Islet of Langerhans (tissue), 1 donor: ENCODE data around the gene GRIK2.

Experiments used
- FAIRE-seq: peaks from one replicate; lab custom pipeline; 2011; peaks lifted over from hg19 to GRCh38; lab: Jason Lieb, UNC

The GRIK2 gene

GRCh38 chr6:101400326-101401135, 7.0 kb downstream of the GRIK2 start:
- no peak for FAIRE-seq

DNA sequence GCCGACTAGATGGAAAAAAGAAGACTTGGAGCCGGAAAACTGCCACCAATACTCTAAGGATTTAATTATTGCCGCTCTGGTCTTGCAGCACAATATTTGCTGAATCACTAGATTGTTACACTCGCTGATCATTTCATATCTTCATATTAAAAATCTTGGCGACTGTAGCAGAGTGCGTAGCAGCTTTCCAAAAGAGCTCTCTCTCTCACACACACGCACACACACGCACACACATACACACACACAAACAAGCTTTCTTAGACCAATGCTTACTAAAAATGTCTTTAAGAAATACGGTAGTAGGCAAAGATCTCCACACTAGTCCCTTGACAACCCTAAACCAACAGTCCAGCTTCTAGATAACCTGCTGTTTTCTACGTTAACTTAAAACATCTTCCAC, 7.7 kb downstream of the GRIK2 start:
- no peak for FAIRE-seq

GRCh38 chr6:101401792-101402621, 8.5 kb downstream of the GRIK2 start:
- FAIRE-seq: no peak

GRCh38 chr6:101402622-101403031, 9.1 kb downstream of the GRIK2 start:
- no peak for FAIRE-seq

DNA sequence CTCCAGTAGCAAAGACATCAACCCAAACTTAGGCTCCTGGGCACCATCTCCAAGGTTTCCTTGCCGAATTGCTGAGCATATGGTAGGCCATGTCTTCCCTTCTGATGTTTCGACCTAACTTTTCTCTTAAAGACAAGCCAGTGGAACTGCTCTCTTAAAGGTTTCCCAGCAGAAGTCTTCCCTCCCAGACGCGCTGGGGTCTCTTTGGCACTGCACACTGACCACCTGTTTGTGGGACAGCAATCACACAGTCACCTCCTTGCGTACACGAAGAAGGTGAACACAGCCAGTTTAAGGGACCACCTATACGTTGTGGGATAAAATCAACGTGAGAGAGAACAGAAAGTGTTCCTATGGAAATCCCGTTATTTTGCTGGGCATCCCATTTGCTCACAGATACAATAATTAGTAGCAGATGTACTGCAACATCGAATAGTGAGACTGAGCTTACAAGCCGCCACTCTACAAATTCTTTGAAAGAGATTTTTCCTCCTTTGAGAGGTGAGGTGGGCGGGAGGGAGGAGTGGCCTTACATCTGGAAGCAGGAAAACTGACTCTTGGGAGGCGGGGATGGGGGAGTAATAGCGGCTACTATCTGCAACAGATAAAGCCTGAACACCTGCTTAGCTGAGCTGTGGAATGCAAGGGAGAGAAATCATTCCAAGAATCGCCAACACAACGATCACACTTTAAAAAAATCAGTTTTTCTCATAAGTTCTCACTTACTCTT, 9.9 kb downstream of the GRIK2 start:
- FAIRE-seq: no peak

DNA sequence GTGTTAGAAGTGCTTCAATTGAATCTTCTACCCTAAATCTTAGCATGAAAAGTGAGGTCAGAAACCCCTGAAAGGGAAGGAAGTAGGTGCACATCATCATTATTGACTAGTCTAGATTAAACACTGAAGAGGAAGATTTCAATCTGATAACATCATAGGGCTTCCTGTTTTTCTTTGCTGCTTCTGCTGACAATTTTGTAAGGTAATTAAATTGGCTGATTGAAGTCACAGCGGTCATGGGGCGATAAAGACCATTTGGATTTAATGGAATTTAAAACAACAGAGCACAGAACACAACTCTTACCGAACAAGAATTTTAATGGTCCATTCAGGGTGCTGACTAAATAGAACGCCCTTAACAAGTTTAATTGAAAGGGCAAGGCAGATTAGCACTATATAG, 11.3 kb downstream of the GRIK2 start:
- FAIRE-seq: no peak

DNA sequence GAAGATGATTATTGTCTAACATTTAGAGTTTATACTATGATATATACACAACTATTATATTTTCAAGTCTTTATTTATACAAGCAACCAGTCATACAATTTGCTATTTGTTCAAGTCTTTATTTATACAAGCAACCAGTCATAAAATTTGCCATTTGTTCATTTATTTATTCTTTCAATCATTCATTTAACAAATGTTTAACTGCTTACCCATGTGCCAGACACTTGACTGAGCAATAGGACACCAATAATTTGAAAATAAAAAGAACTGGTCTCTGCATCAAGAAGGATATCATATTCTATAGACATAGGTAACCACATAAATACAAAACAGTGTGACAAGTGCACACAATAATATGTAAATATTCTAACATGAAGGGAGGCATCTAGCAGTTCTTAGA, 20.3 kb downstream of the GRIK2 start:
- FAIRE-seq: peak; percentile 13

GRCh38 chr6:101417900-101418299, 24.4 kb downstream of the GRIK2 start:
- FAIRE-seq: no peak

DNA sequence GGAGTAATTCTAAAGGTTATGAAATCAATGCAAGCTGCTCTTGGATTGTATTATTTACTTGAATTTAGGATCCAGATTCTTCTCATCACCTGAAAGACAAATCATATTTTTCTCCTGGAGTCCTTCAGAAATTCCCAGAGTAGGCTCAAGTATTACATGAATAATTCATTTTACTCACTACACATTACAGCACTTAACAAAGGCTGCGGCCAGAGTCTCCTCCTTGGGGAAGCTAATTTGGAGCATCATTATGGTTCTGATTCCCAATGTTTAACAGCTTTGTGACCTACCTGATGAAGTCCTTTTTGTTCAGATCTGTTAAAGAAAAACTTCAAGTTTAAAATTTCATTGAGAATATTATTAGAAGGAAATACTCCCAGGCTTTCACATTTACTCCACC, 28.7 kb downstream of the GRIK2 start:
- FAIRE-seq: no peak

- FAIRE-seq: no peak
Measured at GRCh38 chr6:101422811-101423210, 29.3 kb downstream of the GRIK2 start.

DNA sequence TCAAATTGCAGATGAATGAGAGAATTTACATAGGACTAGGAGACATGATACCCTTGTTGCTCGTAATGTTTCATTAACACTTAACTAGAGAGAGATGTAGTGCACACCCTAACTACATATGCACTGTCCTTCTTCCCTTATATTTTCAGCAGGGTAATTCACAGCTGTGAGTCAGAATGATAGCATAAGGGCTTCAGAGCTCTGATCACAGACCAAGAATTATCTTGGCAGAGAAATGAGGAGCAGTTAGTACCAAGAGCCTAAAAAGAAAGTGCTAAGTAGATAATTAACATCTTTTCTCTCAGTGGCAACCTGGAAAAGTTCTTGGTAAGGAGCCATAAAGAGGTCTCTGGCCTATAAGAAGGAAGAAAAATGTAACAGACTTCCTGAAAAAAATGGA, 35.8 kb downstream of the GRIK2 start:
- FAIRE-seq: no peak

GRCh38 chr6:101429845-101430244, 36.3 kb downstream of the GRIK2 start:
- FAIRE-seq: no peak

GRCh38 chr6:101433141-101433540, 39.6 kb downstream of the GRIK2 start:
- no peak for FAIRE-seq

- no peak for FAIRE-seq
Measured at GRCh38 chr6:101434601-101435000, 41.1 kb downstream of the GRIK2 start.

DNA sequence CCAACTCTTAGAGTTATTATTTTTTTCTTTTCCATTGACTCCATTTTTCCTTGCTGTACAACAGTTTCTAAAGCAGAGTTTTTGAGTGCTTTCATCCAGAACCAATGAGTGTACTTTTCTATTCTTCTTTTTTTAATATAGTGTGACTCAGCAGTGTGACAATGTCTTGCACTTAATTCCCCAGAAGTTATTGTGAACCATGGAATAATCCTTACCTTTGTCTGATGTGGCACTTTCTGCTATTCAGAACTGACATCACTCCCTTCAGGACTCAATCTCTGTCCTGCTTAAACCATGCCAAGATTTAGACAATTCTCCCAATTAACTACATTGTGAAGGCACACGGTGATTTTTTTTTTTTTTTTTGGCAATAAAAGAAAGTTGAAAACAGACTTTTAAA, 41.5 kb downstream of the GRIK2 start:
- FAIRE-seq: no peak

- FAIRE-seq: no peak
Measured at GRCh38 chr6:101439790-101440189, 46.3 kb downstream of the GRIK2 start.

DNA sequence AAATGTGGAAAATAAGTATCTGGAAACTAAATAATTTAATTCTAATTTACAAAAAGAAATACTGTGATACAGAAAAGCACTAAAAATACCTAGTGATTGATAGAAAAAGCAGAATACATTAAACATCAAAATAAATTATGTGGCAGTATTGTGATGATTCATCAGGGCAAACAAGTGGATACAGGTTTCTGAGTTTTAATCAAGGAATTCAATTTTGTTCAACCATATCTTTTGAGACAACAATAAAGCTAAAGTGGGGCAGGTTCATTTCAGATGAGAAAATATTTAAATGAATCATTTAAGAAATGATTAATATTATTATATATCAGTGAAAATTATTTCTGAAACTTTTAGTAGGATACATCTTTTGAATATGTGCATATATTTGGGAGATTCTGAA, 49.8 kb downstream of the GRIK2 start:
- FAIRE-seq: peak; percentile 71

- no peak for FAIRE-seq
Measured at GRCh38 chr6:101444717-101445116, 51.2 kb downstream of the GRIK2 start.

DNA sequence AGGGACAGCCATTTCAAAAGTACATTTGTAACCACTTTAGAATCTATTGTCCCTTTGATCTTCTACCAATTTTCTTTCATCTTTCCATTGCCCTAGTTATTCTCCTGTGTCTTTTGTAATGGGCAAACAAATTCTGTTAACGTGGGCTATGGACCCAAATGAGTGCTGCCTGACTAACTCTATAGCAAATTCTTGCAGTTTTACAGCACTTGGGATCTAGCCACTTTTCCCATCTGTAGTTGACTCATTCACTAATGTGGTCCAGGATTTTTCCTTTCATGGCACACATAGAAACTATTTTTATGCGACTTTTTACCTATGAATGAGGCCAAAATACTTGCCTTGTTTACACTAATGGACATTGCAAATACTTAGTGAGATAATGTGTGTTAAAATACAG, 52.0 kb downstream of the GRIK2 start:
- FAIRE-seq: no peak

- no peak for FAIRE-seq
Measured at GRCh38 chr6:101450901-101451300, 57.4 kb downstream of the GRIK2 start.

GRCh38 chr6:101451981-101452380, 58.5 kb downstream of the GRIK2 start:
- no peak for FAIRE-seq

DNA sequence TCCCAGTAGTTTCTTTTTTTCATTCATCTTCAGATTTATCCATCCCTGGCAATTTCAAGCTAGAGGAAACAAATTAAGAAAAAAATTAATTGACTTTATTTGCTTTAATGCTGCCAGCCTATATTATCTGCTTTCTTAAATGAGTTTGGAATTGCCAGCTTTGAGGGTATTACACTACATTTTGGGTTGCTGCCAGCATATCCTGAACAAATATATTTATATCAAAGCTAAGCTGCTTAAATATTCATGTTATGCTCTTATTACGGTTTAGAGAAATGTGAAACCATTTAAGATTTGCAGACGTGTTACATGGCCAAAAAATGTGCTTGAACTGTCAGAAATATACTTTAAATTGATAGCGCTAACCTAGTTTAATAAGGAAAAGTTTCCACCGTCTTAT, 59.7 kb downstream of the GRIK2 start:
- no peak for FAIRE-seq

GRCh38 chr6:101454106-101454676, 60.7 kb downstream of the GRIK2 start:
- no peak for FAIRE-seq
